Prostate gland (tissue), 2 donors: ENCODE measurements around the gene HLTF. TPM values are rescaled to one million over a fixed set of nuclear protein-coding genes. Genes with fewer than 3 reads are reported as not detected.

ENCODE experiments used
- DNase-seq: peaks from one replicate; pipeline ENCODE4 v3.0.0-alpha.2; 2019; ENCODE audit warnings: low spot score
- H3K27ac ChIP-seq, 2 donors: fragments of 200-600 bp; sonication (generic); 2 replicates each; pipeline ENCODE4 v1.5.1; 2017 to 2019
- H3K27me3 ChIP-seq: fragments of 200-600 bp; sonication (generic); replicated peaks from 2 replicates; pipeline ENCODE4 v1.5.1; 2019; ENCODE audit not compliant: insufficient read depth
- H3K36me3 ChIP-seq, 2 donors: fragments of 200-600 bp; sonication (generic); 1 replicate in 1 of 2; 2 replicates in 1 of 2; pipeline versions ENCODE4 v1.5.1 to v1.8.1; 2017 to 2019
- H3K4me1 ChIP-seq: fragments of 200-600 bp; sonication (generic); replicated peaks from 2 replicates; pipeline ENCODE4 v1.5.1; 2019
- H3K4me3 ChIP-seq, 2 donors: fragments of 200-600 bp; sonication (generic); 2 replicates each; pipeline ENCODE4 v1.5.1; 2017 to 2019
- H3K9me3 ChIP-seq: fragments of 200-600 bp; sonication (generic); 2 replicates; pipeline ENCODE4 v1.5.1; 2017
- CTCF ChIP-seq, 4 experiments: fragments of 200-600 bp in 2 of 4; fragments of 450-650 bp in 2 of 4; sonication (generic) in 2 of 4; IDR thresholded peaks; 1 replicate in 3 of 4; 2 replicates in 1 of 4; pipeline ENCODE4 v1.5.1; 2016 to 2019; ENCODE audit warnings: antibody characterized with exemption in 4 of 4, mild to moderate bottlenecking in 2 of 4, moderate library complexity in 2 of 4
- POLR2A ChIP-seq: fragments of 450-650 bp; IDR thresholded peaks from one replicate; pipeline ENCODE4 v1.6.1; 2016; ENCODE audit warnings: antibody characterized with exemption, mild to moderate bottlenecking
- POLR2AphosphoS5 ChIP-seq: sonication (generic); formaldehyde crosslinking; IDR thresholded peaks from one replicate; pipeline ENCODE4 v1.6.1; 2017; ENCODE audit warnings: antibody characterized with exemption
- WGBS: methylation state at CpG from one replicate; pipeline ENCODE4 v1.1.5; 2018; 5-methylcytosine and 5-hydroxymethylcytosine counted together
- intact Hi-C: fragments of 100-400 bp; cut with DNase I; formaldehyde crosslinking; loops from one replicate; pipeline ENCODE4 v1.14.2; 2022
- small RNA-seq, 2 donors: library from RNA; depleted of rRNA; stranded (forward); fragments of <200 nt; gene quantifications; one replicate each; pipeline ENCODE3, GENCODE V24; 2016
- total RNA-seq, 2 donors: library from RNA; depleted of rRNA; stranded (reverse); fragments of >200 nt; gene quantifications; one replicate each; pipeline ENCODE4 v1.1.0, GENCODE V29; 2016

HLTF gene
- total RNA-seq, 2 donors from 2014 or later, result 29.9 to 171 TPM

GRCh38 chr3:148981273-148981672 is 105.1 kb downstream of the HLTF start:
- no peaks in the 10 kb centered on the region for H3K36me3 ChIP-seq
- no peaks in the 10 kb centered on the region for H3K4me1 ChIP-seq
- no peak for TF ChIP-seq POLR2AphosphoS5
- TF ChIP-seq POLR2A, result no peak
- no peak for TF ChIP-seq CTCF (IDR thresholded peaks at IDR 0.05)
- no peak for DNase-seq
- intact Hi-C loops, result no loop called here
- WGBS, result 96% methylated on average over 1 of the region's 1 CpG
- no peak overlapping the region for H3K27ac ChIP-seq
- H3K9me3 ChIP-seq, result no peaks in the 10 kb centered on the region
- no peaks in the 10 kb centered on the region for H3K27me3 ChIP-seq
- H3K4me3 ChIP-seq, result no peak overlapping the region

Small RNA genes lying within 50 kb of the gene (small RNA-seq; reads per million reads assigned to genes)
- 0 reads per million in 2 donors for gene RF00019

Other genes starting within 250 kb of the HLTF start
- 1 to 10 TPM; 2.6 to 8.1 TPM for gene CPA3, start 221.2 kb downstream of the HLTF start, total RNA-seq
- 10 to 100 TPM; 37.4 to 69.5 TPM for gene GYG1, start 95.0 kb downstream of the HLTF start, total RNA-seq
- gene HPS3, start 43.1 kb upstream of the HLTF start, total RNA-seq, result 10 to 100 TPM; 17.6 to 25.2 TPM
- 10 to 100 TPM; 15.2 to 32.6 TPM for gene CP, start 135.3 kb upstream of the HLTF start, total RNA-seq
- 1 to 10 TPM; 4.3 to 4.9 TPM for gene TM4SF18, start 247.1 kb upstream of the HLTF start, total RNA-seq